ENCODE data around the gene ZNF524.
A peak's percentile ranks its signal among the peaks of the same experiment; 100 is the strongest.

Gene ZNF524

GRCh38 chr19:55620410-55621204 lies 20.5 kb downstream of the ZNF524 start:
- DNase-seq (ENCODE audit: low read depth in 2 of 2): no peak

GRCh38 chr19:55621205-55621672 lies 21.2 kb downstream of the ZNF524 start:
- DNase-seq (ENCODE audit: low read depth in 2 of 2): no peak

- no peak for DNase-seq (ENCODE audit: low read depth in 2 of 2)
Measured at GRCh38 chr19:55621673-55622231, 21.7 kb downstream of the ZNF524 start.

- no peak for DNase-seq (ENCODE audit: low read depth in 2 of 2)
Measured at GRCh38 chr19:55622242-55622969, 22.3 kb downstream of the ZNF524 start.

- DNase-seq (ENCODE audit: low read depth in 2 of 2): no peak
Measured at GRCh38 chr19:55623130-55623529, 23.0 kb downstream of the ZNF524 start.

GRCh38 chr19:55623561-55623960 lies 23.5 kb downstream of the ZNF524 start:
- DNase-seq (ENCODE audit: low read depth in 2 of 2): no peak

- peak; percentile 91 to 96 for DNase-seq (ENCODE audit: low read depth in 2 of 2)
Measured at GRCh38 chr19:55624109-55625003, 24.3 kb downstream of the ZNF524 start, which contains the start of gene ZNF784. Gene ZNF784, minus strand, starts transcription at chr19:55624566. Its CDS starts 5 bp downstream, at chr19:55624561.

- no peak for DNase-seq (ENCODE audit: low read depth in 2 of 2)
Measured at GRCh38 chr19:55625004-55625326, 24.9 kb downstream of the ZNF524 start.

- DNase-seq (ENCODE audit: low read depth in 2 of 2): peak in 1 of 2 donors; percentile 31
Measured at GRCh38 chr19:55626350-55626749, 26.3 kb downstream of the ZNF524 start.

- DNase-seq (ENCODE audit: low read depth in 2 of 2): peak; percentile 76 to 93
Measured at GRCh38 chr19:55632463-55632834, 32.4 kb downstream of the ZNF524 start.

- DNase-seq (ENCODE audit: low read depth in 2 of 2): no peak
Measured at GRCh38 chr19:55633861-55634260, 33.8 kb downstream of the ZNF524 start.

- no peak for DNase-seq (ENCODE audit: low read depth in 2 of 2)
Measured at GRCh38 chr19:55635334-55635717, 35.2 kb downstream of the ZNF524 start.

- no peak for DNase-seq (ENCODE audit: low read depth in 2 of 2)
Measured at GRCh38 chr19:55635856-55636440, 35.9 kb downstream of the ZNF524 start.

- DNase-seq (ENCODE audit: low read depth in 2 of 2): no peak
Measured at GRCh38 chr19:55636723-55637122, 36.6 kb downstream of the ZNF524 start.

- no peak for DNase-seq (ENCODE audit: low read depth in 2 of 2)
Measured at GRCh38 chr19:55637534-55637933, 37.4 kb downstream of the ZNF524 start.

GRCh38 chr19:55638864-55639359 lies 38.8 kb downstream of the ZNF524 start:
- DNase-seq (ENCODE audit: low read depth in 2 of 2): peak in 1 of 2 donors; percentile 40

- DNase-seq (ENCODE audit: low read depth in 2 of 2): peak in 1 of 2 donors; percentile 54
Measured at GRCh38 chr19:55640043-55640576, 40.0 kb downstream of the ZNF524 start.

GRCh38 chr19:55640577-55641425 lies 40.7 kb downstream of the ZNF524 start, which contains the start of gene ZNF580:
Gene ZNF580, plus strand, starts transcription at chr19:55641002. Its CDS starts 1,507 bp downstream, at chr19:55642509.
- DNase-seq (ENCODE audit: low read depth in 2 of 2): peak in 1 of 2 donors; percentile 61

- no peak for DNase-seq (ENCODE audit: low read depth in 2 of 2)
Measured at GRCh38 chr19:55641426-55642152, 41.5 kb downstream of the ZNF524 start.

Data from activated CD4-positive, alpha-beta T cell treated with anti-CD3 and anti-CD28 coated beads for 24 hours (primary cell).